Stimulated activated CD4-positive, alpha-beta T cell treated with anti-CD3 and anti-CD28 coated beads, Interleukin-1b, Interleukin-23, amount 100 ng/mL, for 4 hours (primary cell): ENCODE results near the gene CTSE.

Experiments used
- DNase-seq, 2 donors: peaks; one replicate each; pipeline ENCODE4 v3.0.0-alpha.2; 2020; ENCODE audit warnings: low read depth in 2 of 2

Gene CTSE

DNA sequence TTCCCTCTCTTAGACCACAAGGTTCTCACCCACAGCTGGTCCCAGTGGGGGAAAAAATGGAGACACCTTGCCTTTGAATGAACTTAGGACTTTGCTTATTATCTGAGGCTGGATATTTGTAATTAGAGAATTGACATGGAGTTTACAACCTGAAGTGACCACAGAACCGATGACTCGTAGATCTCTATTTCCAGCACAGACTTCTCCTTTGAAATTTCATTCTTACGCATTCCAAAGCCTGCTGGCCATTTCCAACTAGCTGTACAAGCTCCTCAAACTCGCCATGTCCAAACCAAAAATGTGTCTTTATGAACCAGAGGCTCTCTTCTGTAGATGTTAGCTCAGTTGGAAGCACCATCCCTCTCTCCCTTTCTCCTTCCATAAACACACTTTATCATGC is 32.5 kb downstream of the CTSE start:
- DNase-seq: no peak

DNA sequence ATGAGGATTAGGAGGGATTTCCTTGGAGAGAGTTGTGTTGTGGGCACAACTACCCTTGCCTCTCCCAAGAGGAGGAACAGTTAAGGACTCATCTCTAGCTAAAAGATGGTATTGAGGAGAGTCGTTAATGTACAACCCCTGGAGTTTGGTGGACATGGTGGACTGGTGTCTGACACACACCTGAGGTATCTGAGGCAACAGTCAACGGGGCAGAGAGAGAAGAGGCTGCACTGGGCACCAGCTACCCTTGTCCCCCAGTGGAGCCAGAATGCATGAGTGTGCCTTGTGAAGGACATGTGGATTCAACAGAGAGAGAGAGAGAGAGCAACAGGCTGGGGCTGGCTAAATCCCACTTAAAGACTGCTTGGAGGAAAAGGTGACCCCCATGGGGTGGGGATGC is 33.5 kb downstream of the CTSE start:
- no peak for DNase-seq

DNA sequence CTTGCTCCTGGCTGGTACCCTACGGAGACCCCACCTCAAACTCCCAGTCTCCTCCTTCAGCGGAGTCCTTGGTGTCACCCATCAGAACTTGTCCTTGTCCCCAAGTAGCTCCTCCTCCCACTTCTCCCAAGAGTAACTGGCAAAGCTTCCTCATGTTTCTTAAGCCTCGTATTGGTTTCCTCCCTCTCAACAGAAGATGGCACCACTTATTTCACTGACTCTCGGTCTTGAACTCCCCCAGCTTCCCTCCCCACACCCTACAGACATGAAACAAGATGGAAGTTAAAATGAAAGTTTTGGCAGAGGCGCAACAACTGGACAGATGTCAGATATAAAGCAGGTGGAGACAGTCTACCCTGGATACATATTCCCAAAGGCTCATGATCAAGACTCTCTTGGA is 33.9 kb downstream of the CTSE start:
- DNase-seq: no peak

- no peak for DNase-seq
Observed at GRCh38 chr1:205988585-205988995, 35.1 kb downstream of the CTSE start.

- no peak for DNase-seq
Observed at GRCh38 chr1:205986861-205987260, 36.8 kb downstream of the CTSE start.

GRCh38 chr1:205986292-205986691 is 37.4 kb downstream of the CTSE start:
- no peak for DNase-seq

GRCh38 chr1:205985330-205986005 is 38.2 kb downstream of the CTSE start:
- no peak for DNase-seq

DNA sequence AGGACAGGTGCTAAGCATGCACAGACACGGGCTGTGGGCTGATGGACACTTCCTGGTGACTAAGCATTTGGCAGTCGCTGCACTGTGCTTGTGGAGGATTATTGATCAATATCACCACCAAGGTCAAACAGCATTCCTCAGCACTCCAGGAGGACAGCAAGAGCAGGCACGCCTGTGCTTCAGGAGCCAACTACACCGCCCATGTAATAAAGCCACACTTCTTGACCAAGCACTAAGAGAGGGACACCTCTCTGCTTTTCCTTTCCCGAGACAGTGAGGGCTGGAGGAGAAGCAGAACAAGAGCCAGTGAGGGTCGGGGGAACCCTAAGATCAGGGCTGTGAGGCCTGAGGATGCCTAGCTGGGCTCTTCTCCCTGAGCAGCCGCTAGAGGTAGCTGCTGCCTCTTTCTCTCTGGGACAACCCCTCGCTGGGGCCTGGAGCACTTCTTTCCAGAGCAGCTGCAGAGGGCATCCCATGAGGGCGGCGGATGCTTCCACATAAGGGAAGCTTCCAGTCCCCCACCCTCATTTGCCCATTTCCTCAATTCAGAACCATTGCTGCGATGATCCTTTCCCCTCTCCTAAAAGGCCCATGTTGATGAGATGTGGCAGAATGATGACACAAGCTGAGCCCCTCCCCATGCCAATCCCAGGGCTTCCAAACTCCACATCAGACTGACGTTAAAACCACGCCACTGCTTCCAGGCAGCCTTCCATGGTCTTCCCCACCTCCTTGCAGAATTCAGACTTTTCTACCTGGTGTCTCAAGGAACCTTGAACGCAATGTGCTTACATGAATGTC is 39.6 kb downstream of the CTSE start:
- DNase-seq: no peak

- DNase-seq: no peak
Observed at GRCh38 chr1:205981257-205981656, 42.4 kb downstream of the CTSE start.

DNA sequence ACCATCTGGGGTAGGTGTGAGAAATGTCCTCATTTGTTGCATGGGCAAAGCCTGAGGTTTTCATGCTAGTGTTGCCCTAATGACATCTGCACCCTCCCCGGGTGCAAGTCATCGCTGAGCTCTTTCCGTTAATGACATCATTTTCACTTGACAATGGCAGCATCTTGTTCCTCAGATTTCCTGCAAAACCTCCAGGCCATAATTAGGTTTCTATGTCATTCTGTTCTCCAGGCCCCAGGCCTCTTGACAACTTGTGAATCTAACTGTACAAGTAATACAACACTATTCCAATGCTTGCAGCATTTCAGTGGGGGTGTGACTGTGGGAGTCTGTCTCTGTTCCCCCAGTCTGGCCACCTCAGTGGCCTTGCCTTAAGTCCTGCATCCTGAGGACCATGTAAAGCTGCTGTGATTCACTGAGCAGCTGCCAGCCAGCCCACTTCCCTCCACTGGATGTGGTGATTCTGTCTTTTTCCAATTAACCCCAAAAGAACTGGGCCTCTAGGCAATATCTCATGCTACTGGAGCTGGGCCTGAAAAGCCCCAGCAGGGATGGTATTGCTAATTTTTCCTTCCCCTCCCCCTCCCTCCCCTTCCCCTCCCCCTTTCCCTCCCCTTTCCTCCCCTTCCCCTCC is 43.3 kb downstream of the CTSE start:
- DNase-seq: no peak

- no peak for DNase-seq
Observed at GRCh38 chr1:205979301-205979700, 44.4 kb downstream of the CTSE start.

DNA sequence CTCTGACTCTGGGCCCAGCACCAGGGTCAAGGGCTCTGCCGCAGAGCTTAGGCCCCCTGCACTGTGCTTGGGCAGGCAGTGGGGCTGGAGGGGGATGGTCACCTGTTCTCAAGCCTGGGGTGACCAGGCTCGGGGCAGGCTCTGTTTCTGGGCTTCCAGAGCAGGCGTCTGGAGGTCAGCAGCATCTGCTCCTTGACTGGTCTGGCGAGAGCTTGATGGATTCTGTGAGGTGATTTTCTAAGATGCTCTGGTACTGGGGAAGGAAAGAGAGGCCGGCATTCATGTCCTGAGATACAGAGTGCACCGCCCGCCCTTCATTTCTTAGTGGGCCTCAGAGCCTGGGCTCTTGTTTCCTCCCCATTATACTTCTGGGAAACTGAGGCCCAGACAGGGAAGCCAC is 45.0 kb downstream of the CTSE start:
- DNase-seq: no peak

DNA sequence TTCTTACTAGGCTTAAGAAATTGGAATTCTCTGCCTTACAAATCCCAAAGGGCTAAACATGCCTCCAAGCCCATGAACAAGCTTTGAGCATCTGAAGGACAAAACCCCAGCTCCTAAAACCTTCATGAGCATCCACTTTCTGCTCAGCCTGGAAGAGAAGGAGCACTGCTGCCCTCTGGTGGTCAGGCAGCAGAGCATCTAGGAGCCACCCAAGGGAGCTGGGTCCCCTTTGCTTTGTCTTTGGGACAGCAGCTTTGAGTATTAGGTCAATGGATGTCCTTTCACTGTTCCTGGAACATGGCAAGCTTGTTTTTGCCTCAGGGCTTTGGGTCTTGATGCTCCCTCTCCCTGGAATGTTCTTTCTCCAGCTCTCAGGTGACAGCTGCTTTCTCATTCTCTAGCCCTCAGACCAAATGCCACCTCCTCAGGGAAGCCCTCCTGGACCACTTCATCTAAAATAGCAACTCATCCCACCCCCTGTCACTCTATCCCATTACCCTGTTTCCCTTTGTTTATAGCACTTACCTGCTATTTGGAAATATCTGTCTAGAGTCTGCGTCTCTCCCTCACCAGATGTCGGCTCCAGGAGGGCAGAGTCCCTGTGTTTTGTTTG is 46.2 kb downstream of the CTSE start:
- peak; percentile 71 to 75 for DNase-seq

DNA sequence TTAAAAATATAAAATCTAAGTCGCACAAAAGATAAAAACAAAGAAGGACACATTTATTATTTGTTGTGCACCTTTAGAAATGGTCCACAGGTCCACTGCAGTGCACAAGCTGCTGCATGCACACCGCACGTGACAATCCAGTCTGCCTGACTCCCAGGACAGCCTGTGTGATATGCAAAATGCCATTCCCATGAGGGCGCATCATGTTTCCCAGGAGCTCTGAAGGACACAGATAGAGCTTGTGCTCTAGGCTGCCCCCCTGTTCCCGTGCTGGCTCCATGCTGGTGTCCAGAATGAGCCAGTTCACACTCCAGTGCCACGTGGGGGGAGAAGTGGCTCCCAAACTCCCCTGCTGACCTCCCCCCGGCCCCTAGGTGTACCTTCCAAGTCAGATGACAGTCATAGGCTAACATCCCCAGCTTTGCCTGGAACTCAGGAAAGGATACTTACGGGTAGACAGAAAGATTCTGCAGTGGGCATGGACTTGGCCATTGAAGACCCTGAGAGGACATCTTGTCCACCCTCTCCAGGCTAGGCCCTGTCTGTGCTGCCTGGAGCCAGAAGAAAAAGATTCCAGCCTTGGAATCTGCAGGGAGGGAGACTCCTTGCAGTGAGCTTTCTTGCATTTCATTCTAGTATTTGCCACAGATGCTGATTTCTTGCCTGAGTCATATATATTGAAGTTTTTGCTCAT is 46.8 kb downstream of the CTSE start:
- DNase-seq: no peak

DNA sequence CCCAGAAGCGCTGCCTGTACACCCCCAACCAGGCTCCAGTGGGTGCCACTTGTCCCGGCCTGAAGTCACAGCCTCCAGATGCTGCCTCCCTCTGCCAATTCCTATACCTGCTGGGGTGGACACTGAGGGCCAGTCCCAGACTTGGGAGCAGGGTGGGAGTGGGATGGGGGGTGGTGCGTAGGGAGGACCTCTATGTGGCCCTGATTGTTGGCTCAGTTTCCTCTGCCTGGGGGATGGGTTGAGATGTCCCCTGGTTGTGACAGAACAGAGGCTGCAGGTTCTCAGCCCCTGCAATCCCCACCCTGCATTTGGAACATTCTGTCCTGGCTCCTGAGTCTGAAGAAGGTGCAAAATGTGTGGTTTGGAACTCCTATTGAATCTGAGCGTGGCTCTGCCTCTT is 47.7 kb downstream of the CTSE start:
- no peak for DNase-seq

DNA sequence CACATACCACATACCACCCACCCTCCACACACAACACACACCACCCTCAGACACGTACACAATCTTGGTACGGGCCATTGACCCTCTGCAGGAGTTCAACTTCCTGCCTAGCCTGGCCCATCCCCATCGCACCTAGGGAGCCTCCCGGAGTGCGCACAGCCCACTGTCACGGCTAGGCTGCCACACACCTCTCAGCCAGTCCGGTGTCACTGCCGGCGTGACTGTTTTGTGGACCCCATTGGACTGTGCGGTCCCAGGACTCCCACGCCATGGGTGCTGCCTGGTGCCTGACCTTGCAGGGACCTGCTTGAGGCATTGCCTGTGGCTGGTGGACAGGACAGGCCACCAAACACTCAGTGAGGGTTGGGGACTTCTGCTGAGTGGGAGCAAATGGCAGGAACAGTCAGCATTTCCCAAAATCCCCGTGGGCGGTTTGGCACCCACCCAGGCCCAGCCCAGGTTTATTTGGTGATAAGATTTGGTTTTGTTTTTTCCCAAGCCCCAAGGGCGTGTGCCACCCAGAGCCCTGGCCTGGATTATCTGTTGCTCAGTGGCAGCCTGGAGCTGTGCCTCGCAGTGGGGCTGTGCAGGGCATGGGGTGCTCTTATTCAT is 48.2 kb downstream of the CTSE start:
- DNase-seq: no peak

DNA sequence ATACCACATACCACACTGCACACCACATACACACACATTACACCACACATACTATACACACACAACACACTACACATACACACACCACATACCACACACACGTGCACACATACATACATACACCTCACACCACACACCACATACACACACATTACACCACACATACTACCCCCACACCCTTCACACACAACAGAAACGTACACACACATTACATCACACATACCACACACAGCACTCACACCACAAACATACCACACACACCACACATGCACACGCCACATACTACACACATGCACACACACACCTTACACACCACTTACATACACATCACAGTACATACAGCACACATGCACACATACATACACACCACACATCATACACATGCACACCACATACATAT is 49.0 kb downstream of the CTSE start:
- no peak for DNase-seq

GRCh38 chr1:205973377-205974232 is 50.1 kb downstream of the CTSE start:
- no peak for DNase-seq

DNA sequence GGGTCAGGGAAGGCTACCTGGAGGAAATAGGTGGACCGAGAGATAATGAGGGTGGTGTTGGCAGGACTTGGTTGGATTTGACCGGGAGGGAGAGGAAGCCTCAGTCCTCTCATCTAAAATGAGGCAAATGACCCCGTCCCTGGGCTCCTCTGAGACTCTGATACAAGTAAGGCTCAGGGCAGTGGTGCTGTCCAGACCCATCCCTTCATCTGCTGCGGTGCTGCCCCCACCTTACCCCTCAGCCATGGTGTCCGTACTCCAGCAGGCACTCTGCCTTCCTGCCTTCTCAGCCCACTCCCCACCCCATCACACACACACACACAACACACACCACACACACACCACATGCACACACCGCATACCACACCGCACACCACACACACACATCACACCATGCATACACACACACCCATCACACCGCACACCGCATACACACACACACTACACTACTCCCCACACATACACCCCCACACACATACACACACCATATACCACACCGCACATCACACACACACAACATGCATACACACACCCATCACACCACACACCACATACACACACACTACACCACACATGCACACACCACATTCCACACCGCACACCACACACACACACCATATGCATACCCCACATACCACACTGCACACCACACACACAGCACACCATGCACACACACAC is 51.1 kb downstream of the CTSE start:
- DNase-seq: no peak

DNA sequence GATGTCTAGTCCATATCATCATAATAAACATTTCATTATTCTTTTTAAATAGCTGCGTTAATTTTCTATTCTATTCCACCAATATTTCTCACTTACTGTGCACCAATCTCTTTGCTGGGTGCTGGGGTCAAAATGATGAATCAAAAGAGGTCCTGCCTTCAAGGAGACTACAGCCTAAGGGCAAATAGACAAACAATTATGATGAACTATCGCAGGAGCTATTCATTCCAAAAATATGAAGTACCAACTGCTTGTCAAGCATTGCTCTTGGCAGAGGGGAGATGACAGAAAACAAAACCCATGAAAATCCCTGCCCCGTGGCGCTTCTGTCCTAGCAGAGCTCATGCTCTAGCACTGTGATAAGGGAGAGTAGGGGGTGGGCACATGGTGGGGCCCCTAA is 51.6 kb downstream of the CTSE start:
- no peak for DNase-seq
